GM21390 (cell line): ENCODE measurements around the gene TMEM225.
"Not testable (repeated sequence)": the region's sequence is repeated elsewhere in the genome, so short reads cannot be mapped to it uniquely, and the experiment has no call there.

Experiments used
- ATAC-seq: cut with Tn5 transposase; IDR thresholded peaks from one replicate; pipeline ENCODE4 v1.9.1; 2021; ENCODE audit not compliant: unreplicated experiment

Gene TMEM225

DNA sequence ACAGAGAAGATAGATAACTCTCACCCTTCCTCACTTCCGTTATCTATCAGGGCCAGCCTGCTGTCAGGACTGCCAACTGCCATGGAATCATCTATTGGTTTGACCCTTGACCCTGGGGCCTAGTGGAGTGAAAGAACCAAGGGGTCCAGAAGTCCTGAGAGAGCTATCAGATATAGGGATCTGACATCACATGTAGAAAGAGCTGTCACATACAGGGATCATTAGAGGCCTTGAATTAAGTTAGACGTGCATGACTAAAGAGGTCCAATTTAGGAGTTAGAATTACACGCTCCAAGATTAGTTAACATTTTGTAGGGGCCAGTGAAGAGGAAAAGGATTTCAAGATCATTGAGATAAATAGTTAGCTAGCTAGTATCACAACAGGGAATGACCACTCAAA, at the start of gene TMEM225:
TSS of gene TMEM225 (minus strand) at position 101 of the 400 bp plus-strand sequence. CDS start 245 bp downstream, outside the sequence.
- no peak for ATAC-seq

- ATAC-seq: no peak
Measured at GRCh38 chr11:123924027-123924426, 38.6 kb upstream of the TMEM225 start.

DNA sequence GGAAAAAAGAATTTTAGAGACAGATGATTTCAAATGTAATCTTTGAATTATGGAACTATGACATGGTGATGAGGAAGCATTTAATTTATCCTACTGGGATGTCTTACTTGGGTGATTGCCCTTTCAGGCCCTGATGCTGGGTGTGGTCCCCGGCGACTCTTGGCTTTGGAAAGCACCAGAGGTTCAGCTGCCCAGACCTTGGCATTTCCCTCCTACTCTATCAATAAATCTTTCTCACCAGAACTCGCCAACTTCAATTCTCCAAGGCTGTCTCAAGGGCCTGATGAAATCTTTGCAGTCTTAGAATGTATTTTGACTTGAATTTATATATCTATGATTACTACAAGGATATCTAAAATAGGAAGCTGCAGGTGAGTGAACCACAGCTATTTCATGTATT, 35.5 kb upstream of the TMEM225 start:
- ATAC-seq: no peak

DNA sequence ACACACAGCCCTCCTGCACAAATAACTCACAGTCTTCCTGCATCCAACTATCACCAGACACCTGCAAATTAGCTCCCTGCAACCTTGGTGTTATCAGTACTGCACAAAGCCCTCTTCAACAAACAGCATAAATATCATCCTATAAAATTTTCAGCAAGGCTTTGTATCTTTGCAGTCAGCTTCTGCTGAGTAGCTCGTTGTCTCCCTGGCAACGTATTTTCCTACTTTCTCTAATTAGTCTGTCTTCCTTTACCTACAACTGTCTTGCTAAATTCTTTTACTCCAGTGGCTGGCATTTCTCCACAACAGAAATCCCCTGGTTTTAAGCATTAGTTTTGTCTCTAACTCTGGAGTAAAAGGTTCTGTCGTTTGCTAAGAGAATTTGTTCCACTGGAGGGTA, 20.4 kb upstream of the TMEM225 start:
- ATAC-seq: no peak

GRCh38 chr11:123904932-123905331, 19.5 kb upstream of the TMEM225 start:
- no peak for ATAC-seq

DNA sequence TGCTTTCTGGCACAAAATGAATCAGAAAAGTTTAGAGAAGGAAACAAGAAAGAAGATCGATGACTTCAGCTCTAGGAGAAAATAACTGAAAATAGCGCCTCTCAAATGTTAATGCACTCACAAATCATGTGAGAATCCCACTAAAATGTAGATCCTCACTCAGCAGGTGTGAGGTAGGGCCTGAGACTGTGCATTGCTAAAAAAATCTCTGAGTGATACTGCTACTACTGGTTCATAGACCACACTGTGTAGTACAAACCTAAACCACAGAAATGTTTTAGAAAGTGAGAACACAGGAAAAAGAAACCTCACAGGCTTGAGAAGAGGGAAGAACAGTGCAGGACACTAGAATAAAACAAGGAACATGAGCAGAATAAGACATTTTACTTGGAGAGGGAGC, 18.5 kb upstream of the TMEM225 start:
- ATAC-seq: peak; percentile 93

DNA sequence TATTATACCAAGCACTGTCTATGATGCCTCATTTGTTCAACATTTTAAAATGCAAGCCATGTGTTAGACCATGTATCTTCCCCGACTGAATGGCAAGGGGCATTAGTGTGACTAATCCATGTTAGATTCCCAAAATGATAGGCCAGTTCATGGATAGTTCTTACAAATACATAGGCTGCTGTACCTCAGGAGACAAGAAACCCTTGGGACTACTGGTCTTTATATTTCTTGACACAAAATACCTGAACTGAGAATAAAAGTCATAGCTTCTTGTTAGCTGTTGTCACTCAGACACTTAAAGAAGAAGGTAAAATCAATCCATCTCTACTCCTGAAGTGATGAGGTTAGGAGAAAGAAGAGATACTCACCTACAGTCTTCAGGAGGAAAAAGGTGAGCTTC, 16.4 kb upstream of the TMEM225 start, which contains the start of gene OR8D4:
TSS of gene OR8D4 (plus strand) at position 301 of the 400 bp plus-strand sequence. CDS start 4,265 bp downstream, outside the sequence.
- no peak for ATAC-seq

DNA sequence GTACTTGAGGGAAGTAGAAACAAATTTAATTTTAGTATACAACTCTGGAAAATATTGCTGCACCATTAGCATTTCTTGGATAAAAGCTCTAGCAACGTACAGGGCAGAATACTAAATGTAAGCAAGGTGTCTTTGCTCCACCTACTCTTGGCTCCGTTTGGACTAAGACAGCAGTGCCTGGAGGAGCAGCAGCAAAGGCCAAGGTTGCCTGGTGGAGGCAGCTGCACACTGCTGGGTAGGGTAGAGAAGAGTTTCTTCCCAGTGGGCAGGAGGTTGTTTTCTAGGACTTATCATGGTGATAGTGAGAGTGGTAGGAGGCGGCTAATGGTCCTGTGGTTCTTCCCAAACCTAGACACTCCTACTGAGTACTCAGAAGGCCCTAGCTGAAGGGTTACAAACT, 14.3 kb upstream of the TMEM225 start:
- ATAC-seq: no peak

GRCh38 chr11:123892031-123892430, 6.6 kb upstream of the TMEM225 start:
- no peak for ATAC-seq

DNA sequence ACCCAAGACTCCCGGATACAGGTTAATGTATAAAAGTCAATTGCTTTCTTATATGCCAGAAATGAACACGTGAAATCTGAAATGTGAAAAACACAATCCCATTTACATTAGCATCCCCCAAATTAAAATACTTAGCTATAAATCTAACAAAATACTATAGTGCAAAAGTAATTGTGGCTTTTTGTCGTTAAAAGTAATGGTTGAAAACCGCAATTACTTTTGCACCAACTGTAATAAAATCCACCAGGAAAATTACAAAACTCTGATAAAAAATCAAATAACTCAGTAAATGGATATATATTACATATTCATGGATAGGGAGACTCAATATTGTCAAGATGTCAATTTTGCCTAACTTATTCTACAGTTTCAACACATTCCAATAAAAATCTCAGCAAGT, 4.6 kb downstream of the TMEM225 start:
- no peak for ATAC-seq

- not testable (repeated sequence) for ATAC-seq
Measured at GRCh38 chr11:123867795-123868194, 17.7 kb downstream of the TMEM225 start.

GRCh38 chr11:123865293-123865692, 20.2 kb downstream of the TMEM225 start:
- not testable (repeated sequence) for ATAC-seq

GRCh38 chr11:123859731-123860130, 25.7 kb downstream of the TMEM225 start:
- ATAC-seq: no peak

- ATAC-seq: no peak
Measured at GRCh38 chr11:123856444-123856843, 29.0 kb downstream of the TMEM225 start.

DNA sequence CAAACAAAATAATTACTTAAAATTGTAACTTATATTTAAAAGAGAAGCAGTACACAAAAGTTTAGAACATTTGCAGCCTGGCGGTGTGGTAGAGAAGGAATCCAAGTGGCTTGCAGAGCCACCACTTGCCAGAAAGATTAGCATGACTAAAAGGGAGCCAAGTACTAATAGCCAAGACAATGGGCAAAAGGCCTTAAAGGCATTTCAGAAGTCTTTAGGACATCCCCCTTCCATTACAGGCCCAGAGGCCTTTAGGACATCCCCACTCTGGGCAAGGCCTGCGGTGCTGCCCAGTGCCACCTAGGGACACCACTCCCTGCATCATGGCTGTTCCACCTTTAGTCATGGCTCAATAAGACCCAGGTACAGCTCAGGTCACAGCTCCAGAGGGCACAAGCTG, 32.4 kb downstream of the TMEM225 start:
- ATAC-seq: no peak

GRCh38 chr11:123852321-123852720, 33.1 kb downstream of the TMEM225 start:
- ATAC-seq: no peak

- ATAC-seq: no peak
Measured at GRCh38 chr11:123851110-123851509, 34.4 kb downstream of the TMEM225 start.

DNA sequence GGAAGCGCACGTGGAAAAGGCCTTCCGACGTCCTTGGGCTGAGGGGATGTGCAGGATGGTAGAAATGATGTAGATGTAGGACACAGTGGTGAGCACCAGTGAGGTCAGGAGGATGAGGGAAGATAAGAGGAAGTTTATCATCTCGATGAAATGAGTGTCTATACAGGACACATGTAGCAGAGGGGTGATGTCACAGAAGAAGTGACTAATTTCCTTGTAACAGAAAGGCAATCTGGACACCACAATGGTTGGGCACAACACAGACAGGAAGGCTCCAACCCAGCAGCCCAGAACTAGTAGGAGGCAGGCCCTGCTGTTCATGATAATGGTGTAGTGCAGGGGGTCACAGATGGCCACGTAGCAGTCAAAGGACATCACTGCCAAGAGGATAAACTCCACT, 44.3 kb downstream of the TMEM225 start:
- ATAC-seq: no peak

DNA sequence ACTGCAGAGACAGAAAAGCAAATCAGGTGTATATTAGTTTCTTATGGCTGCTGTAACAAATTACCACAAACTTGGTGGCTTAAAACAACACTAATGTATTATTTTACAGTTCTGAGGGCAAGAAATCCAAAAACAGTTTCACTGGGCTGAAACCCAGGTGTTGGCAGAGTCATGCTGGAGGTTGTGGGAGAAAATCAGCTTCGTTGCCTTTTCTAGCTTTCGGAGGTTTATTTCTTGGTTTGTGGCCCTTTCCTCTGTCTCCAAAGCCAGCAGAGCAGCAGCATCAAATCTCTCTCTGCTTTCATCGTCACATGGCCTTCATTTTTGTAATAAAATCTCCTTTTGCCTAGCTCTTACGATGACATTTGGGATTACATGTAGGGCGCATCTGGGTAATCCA, 46.3 kb downstream of the TMEM225 start:
- no peak for ATAC-seq

DNA sequence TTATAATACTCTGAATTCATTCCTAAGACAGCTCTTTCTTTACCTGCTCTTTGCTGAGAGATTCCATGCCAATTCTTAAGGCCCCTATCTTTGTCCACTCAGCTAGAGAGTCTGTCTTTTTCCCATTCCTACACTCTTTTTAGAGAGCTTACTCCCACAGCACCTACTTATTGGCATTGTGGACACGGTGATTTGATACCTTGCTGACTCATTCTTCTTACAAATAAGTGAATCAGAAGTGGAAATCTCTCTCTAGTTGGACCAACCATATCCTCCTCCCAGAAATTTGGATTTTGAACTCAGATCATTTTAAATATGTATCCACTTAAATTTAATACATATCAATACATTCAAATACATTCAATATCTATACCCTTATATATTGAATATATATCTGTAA, 46.8 kb downstream of the TMEM225 start:
- no peak for ATAC-seq

- no peak for ATAC-seq
Measured at GRCh38 chr11:123838199-123838598, 47.3 kb downstream of the TMEM225 start.

DNA sequence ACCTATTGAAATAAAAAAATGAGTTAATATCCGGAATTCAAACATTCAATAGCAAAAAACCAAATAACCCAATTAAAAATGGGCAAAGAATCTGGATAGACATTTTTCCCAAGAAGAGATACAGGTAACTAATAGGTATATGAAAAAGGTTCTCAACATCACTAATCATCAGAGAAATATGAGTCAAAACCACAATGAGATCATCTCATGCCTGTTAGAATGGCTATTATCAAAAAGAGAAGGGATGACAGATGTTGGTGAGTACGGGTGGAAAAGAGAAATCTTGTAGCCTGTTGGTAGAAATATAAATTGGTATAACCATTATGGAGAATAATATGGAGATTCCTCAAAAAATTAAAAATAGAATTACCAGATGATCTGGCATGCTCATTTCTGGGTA, 52.4 kb downstream of the TMEM225 start:
- no peak for ATAC-seq
